Measurements from ENCODE around the gene RAPGEF1.

The RAPGEF1 gene

DNA sequence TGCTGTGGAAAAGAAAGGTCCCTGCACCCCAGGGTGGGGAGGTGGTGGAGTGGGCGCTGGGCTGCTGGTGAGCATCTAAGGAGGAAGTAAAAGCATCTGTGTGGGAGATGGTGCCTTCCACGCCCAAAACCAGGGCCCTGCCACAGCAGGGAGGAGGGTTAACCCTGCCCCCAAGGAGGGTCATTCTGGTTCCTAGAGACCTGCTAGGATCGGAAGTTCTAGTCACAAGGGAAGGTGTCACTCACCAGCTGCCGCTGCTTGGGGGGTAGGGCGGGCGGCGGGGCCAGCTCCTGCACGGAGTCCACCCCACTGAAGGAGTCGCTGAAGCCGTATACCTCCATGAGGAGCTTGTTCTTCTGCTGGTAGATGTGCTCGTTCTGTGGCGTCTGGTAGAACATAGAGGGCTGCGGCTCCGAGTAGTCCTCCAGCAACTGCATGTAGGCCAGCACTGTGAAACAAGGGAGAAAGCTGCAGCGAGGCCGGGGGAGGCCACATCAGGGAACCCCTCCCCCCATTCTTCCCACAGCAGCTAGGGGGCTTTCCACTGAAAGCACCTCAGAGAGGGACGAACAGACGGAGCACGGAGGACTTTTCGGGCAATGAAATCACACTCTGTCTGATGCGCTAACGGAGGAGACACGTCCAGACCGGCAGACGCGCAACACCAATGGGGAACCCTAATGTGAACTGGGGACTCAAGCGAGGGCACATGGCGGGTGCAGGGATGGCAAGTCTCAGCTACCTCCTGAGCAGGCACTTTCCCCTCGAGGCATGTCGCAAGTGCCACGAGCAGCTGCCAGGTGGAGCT is 118.1 kb downstream of the RAPGEF1 start:
- DNase-seq: no peak

DNA sequence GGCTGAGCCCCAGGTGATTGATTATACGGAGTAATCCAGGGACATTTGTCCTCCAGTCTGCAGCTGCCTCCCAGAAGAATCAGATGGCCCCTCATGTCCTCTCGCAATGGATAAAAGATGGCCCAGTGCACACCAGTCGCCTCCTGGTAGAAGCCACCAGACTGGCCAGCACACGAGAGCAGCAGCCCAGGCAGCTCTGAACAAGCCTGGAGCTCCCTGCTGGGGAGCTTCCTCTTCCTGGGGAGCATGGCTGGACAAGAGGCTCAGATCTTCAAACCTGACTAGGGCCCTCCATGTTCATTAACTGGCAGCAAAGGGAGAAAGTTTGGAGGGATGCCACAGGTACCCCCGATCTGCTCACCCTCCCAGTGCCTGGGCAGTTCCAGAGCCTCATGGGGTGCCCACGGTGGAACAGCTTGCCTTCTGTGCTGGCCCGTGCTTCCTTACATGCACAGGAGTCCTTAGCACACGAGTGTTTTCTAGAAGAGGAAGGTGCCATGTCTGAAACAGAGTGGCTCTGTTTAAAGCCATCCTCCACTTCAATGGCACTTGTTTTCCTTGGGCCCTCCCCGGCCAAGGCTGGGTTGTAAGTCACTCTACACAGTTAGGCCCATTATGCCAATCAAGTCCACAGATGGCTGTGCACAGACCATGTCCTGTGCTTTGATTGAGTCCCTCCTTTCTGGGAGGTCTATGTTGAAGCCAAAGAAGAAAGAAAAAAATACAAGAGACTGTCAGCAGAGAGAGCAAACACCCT is 118.9 kb downstream of the RAPGEF1 start:
- DNase-seq: no peak

GRCh38 chr9:131619680-131620079 is 120.2 kb downstream of the RAPGEF1 start:
- DNase-seq: no peak

DNA sequence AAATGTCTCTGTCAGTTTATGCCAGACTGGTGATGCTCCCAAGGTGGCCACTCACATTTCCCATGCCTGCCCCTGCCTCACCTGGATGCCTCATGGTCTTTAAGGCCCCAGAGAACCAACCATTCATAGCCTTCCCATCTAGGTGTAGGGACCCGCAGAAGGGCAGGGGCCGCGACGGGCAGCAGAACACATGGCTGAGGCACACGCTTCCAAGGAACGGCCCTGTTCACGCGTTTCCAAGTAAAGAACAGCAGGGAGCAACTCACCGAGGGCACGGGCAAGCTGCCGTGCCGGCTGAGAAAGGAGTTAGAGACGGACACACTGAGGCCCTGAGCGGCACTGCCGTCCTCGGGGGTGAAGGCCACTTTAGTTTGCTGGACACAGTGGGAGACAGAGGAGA is 121.1 kb downstream of the RAPGEF1 start:
- no peak for DNase-seq

GRCh38 chr9:131618071-131618479 is 121.8 kb downstream of the RAPGEF1 start:
- DNase-seq: no peak

DNA sequence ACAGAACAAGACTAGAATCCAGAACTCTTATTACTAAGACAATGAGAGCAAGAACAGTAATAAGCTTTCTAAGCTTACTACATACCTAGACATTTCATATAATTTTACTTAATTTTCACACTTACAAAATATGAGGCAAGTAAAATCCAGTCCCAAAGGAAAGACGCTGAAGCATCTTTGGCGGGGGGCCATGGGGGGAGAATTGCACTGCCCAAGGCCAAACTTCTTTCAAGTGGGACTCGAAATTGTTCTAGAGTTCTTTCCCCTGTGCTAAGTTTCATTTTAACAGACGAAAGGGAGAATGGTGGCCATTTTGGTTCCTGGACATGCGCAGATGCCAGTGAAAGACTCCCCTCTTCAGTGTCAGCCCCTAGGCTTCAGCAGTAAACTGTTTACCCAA is 122.3 kb downstream of the RAPGEF1 start:
- no peak for DNase-seq

DNA sequence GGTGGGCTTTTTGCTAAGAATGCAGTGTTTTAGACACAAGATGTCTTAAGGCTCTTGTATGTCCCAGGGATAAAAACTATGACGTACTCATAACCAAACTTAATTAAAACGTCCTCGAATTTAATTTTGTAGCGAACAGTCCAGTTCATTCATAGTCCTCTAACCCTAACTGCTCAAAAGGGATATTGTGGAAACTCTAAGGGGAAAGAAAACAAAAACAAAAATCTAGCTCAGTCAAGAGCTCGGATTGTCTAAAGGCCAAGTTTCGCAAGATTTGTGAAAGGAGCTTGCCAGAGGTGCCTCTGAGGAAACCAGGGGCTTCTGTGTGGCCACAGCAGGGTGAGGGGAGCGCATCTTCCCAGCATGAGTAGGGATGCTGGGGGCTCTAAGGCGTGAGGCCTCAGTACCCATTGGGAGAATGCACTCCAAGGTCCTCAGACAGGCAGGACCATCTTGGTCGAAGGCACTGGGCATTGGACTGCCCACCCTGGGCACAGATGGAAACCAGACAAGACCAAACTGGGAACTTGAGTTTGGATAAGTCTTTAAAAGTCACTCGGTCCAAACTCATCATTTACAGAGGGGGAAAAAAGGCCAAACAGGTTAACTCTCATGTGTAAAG is 122.8 kb downstream of the RAPGEF1 start:
- DNase-seq: no peak

GRCh38 chr9:131614340-131614915 is 125.4 kb downstream of the RAPGEF1 start:
- no peak for DNase-seq

DNA sequence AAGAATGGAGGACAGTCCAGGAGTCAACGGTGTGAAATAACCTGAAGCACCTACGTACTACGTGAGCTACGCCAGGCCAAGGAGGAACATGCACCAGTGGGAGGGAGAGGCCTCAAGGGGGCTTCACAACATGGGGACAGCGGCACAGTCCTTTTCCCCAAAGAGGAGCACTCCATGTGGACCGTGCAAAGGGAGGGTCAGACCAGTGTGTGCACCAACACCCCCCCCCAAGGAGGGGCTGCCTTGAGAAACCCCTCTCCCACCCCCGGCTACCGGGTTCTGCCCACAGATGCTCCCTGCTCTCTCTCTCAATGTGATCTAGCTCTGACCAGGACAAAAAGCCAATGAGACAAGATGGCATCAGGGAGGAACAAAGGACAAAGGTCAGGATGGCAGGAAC is 126.0 kb downstream of the RAPGEF1 start:
- DNase-seq: no peak

- DNase-seq: no peak
These were observed 127.0 kb downstream of the RAPGEF1 start for GRCh38 chr9:131612851-131613250.

GRCh38 chr9:131611586-131612315 is 128.1 kb downstream of the RAPGEF1 start:
- DNase-seq: no peak

DNA sequence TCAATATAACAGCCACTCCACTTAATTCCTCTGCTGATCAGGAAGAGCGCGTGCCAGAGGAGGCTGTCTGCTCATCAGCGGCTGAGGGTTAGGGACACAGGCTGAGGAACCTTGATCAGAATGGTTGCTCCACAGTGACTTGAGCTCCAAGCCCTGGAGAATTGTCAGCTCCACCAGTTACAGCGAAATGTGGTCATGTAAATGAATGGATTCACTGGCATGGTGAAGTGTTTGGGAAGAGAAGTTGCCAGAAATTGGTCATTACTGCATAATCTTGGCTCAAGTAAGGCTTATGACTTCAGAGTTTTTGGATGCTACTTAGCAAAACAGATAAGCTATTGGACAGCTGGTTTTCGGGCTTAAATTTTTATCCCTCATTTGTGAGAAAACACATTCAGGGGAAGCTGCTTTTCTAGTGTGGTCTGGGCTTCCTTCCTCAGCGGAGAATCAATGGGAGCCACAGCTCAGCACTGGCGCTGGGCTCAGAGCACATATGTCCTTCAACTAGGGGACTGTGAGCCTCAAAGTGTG is 129.6 kb downstream of the RAPGEF1 start:
- no peak for DNase-seq

DNA sequence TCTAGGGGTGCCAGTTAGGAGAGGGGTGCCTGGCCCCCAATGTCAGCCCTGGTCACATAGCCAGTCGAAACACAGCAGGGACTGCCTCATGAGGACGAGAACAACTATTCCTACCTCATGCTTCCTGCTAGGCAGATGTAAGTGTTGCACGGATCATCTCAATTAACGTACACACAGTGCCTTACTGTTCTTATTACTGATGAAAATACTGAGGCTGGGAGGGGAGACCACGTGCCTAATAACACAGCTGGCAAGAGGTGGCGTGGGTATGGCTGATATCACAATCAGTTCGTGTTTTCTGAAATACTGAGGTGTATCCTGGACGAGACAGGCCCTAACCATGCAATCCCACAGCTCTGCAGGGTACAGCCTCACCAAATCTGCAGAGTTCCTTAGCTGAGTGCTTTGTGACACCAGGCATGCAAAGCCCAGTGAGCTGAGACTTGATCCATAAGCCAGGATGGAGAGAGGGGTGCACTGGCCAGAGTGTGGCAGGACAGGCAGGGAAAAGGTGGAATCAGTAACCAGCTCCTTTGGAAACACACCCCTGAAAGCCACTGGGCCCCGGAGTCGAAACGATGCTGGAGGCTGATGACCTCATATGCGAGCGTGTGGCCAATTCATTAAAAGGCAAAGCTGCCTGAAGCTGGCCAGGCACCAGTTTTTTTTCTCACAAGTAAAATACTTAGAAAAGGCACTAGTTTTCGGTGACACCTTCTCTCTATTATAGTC is 130.6 kb downstream of the RAPGEF1 start:
- DNase-seq: no peak

DNA sequence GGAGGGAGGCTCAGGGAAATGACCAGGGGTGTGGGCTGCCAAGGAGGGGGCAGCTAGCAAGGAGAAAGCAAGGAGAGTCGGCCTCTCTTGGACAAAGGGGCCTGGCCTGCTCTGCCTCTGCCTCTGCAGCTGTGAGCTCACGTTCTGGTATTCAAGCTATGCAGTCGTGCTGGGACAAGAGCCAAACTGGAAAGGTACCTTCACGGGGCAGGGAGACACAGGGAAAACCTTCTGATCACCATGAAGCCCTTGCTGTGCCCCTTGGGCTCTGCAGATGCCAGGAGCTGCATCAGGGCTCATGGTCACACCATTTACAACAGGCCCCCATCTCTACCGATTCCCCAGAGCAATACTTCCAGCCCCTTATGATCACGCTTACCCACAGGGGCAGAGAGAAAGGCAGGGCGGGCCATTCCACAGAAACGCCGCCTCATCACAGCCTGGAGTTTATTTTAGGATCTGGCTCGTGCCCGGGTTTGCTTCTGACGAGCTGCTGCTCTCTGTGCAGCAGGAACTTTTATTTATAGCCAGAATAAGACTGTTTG is 131.3 kb downstream of the RAPGEF1 start:
- DNase-seq: no peak

DNA sequence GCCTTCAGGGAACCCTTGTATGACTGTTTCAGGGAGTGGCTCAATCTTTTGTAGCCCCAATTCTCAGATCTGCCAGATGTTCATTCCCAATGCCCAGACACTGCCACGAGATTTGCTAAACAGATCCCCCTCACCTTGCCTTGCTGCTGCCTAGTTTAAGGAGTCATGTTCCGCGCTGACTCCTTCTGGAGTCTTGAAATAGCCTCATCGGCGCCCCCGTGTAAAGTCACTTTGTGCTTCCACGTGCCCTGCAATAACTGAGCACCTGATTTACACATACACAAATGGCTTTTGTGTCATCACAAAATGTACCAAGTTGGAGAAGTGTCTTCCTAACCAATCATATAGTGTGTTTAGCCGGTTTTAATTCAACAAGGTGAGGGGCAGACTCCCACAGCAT is 132.3 kb downstream of the RAPGEF1 start:
- no peak for DNase-seq

GRCh38 chr9:131606896-131607567 is 132.8 kb downstream of the RAPGEF1 start:
- no peak for DNase-seq

GRCh38 chr9:131605770-131606590 is 133.9 kb downstream of the RAPGEF1 start:
- no peak for DNase-seq

DNA sequence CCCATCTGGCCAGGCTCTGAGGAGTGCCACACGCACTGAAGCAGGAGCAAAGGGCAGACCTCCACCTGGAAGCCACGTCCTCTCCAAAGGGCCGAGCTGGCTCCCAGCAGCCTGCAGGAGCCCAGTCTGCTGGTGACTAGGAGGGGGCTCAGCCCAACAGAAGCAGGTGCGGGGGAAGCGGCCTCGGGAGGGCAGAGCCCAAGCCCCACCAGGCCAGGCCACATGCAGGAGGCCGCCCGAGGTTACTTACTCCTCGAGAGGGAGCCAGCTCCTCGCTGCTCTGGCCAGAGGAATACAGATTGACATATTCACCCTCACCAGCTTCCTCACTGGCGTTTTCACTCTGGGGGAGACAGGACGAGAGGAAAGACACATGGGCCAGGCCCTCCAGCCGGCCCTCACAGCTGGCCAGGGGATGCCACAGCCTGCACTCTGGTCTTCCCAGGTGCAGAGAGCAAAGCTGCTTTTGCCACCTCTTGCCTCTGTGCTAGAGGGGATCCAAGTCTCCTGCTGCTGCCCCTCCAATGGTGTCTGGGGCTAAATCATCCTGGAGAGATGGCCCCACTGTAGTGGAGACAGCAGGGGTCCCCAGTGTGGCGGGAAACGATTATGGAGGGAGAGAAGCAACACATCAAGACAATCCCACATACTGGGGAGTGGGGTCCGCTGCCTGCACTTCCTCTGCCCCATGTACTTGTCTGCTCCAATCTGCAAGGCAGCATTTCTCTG is 136.0 kb downstream of the RAPGEF1 start:
- DNase-seq: no peak

GRCh38 chr9:131603199-131603598 is 136.7 kb downstream of the RAPGEF1 start:
- no peak for DNase-seq

Measured in NCI-H2107 (cell line).